Epithelial cell of proximal tubule (primary cell): ENCODE data around the gene ZIC5. TPM values are rescaled to one million over a fixed set of nuclear protein-coding genes. Genes with fewer than 3 reads are reported as not detected.

ENCODE experiments used
- DNase-seq: peaks from one replicate; pipeline ENCODE4 v3.0.0-alpha.2; 2011; ENCODE audit warnings: low read depth
- H3K4me3 ChIP-seq: 2 replicates; pipeline ENCODE4 v1.5.1; 2011; ENCODE audit warnings: low read depth, mild to moderate bottlenecking, low read length
- CTCF ChIP-seq: conservative IDR thresholded peaks from 2 replicates; pipeline ENCODE4 v1.5.1; 2012; ENCODE audit warnings: low read depth, mild to moderate bottlenecking, low read length
- total RNA-seq: library from RNA; depleted of rRNA; stranded (reverse); fragments of >200 nt; gene quantifications from 2 replicates; pipeline ENCODE4 v1.2.3, GENCODE V29; 2015

Gene ZIC5
- total RNA-seq, 1 donor from 2014 or later = not detected

- no peak overlapping the region for H3K4me3 ChIP-seq
These were observed 24.2 kb upstream of the ZIC5 start for GRCh38 chr13:99995589-99996380.

GRCh38 chr13:99995104-99995588 lies 23.6 kb upstream of the ZIC5 start:
- H3K4me3 ChIP-seq = no peak overlapping the region
- TF ChIP-seq CTCF = no peak
- no peak for DNase-seq

More at GRCh38 chr13:99995589-99996380, 24.2 kb upstream of the ZIC5 start:
- DNase-seq = peak; percentile 7
- TF ChIP-seq CTCF = no peak

- H3K4me3 ChIP-seq = no peak overlapping the region
- DNase-seq = no peak
- TF ChIP-seq CTCF = no peak
These were observed 23.1 kb upstream of the ZIC5 start for GRCh38 chr13:99994638-99995020.

- DNase-seq = no peak
- no peak for TF ChIP-seq CTCF
These were observed 22.4 kb upstream of the ZIC5 start for GRCh38 chr13:99993660-99994637.

GRCh38 chr13:99992949-99993351 lies 21.4 kb upstream of the ZIC5 start:
- H3K4me3 ChIP-seq = no peak overlapping the region
- no peak for TF ChIP-seq CTCF
- no peak for DNase-seq

More at GRCh38 chr13:99993660-99994637, 22.4 kb upstream of the ZIC5 start:
- H3K4me3 ChIP-seq = no peak overlapping the region

- DNase-seq = no peak
- no peak overlapping the region for H3K4me3 ChIP-seq
- no peak for TF ChIP-seq CTCF
These were observed 20.5 kb upstream of the ZIC5 start for GRCh38 chr13:99991828-99992775.
